ENCODE measurements around the gene THY1. TPM values are rescaled to one million over a fixed set of nuclear protein-coding genes. Genes with fewer than 3 reads are reported as not detected.
"Not testable (repeated sequence)": the region's sequence is repeated elsewhere in the genome, so short reads cannot be mapped to it uniquely, and the experiment has no call there.

The THY1 gene
- polyA plus RNA-seq (ENCODE audit: insufficient read length in 3 of 3): 10 to 100 TPM; 70.0 to 86.0 (median 75.2) TPM
- long read RNA-seq, donor 1, transcript THY1-201 (4 exons, 3,556 nt): major isoform, 12 of 31 reads
- long read RNA-seq, donor 1, transcript THY1-210 (1 exons, 2,427 nt): minor isoform, 7 of 31 reads
- long read RNA-seq, donor 1, partial matches to known transcripts: 12 of 31 reads
- long read RNA-seq, donor 1, other reads (novel, unspliced or antisense): 0 of 31 reads
- long read RNA-seq, donor 2, transcript THY1-201 (4 exons, 3,556 nt): major isoform, 15 of 35 reads
- long read RNA-seq, donor 2, partial matches to known transcripts: 16 of 35 reads
- long read RNA-seq, donor 2, other reads (novel, unspliced or antisense): 0 of 35 reads
- long read RNA-seq, donor 3, transcript THY1-210 (1 exons, 2,427 nt): minor isoform, 5 of 55 reads
- long read RNA-seq, donor 3, transcript THY1-201 (4 exons, 3,556 nt): major isoform, 41 of 55 reads
- long read RNA-seq, donor 3, partial matches to known transcripts: 8 of 55 reads
- long read RNA-seq, donor 3, other reads (novel, unspliced or antisense): 0 of 55 reads
- long read RNA-seq, donor 4, transcript THY1-201 (4 exons, 3,556 nt): major isoform, 24 of 27 reads
- long read RNA-seq, donor 4, partial matches to known transcripts: 0 of 27 reads
- long read RNA-seq, donor 4, other reads (novel, unspliced or antisense): 0 of 27 reads
- long read RNA-seq, donor 5: 0 reads
- long read RNA-seq, donor 6, transcript THY1-201 (4 exons, 3,556 nt): major isoform, 22 of 39 reads
- long read RNA-seq, donor 6, transcript THY1-210 (1 exons, 2,427 nt): minor isoform, 8 of 39 reads
- long read RNA-seq, donor 6, partial matches to known transcripts: 9 of 39 reads
- long read RNA-seq, donor 6, other reads (novel, unspliced or antisense): 0 of 39 reads
- long read RNA-seq, donor 7, transcript THY1-201 (4 exons, 3,556 nt): major isoform, 36 of 52 reads
- long read RNA-seq, donor 7, transcript THY1-210 (1 exons, 2,427 nt): minor isoform, 9 of 52 reads
- long read RNA-seq, donor 7, partial matches to known transcripts: 7 of 52 reads
- long read RNA-seq, donor 7, other reads (novel, unspliced or antisense): 0 of 52 reads
- long read RNA-seq, donor 8, transcript THY1-210 (1 exons, 2,427 nt): minor isoform, 6 of 56 reads
- long read RNA-seq, donor 8, transcript THY1-201 (4 exons, 3,556 nt): major isoform, 45 of 56 reads
- long read RNA-seq, donor 8, partial matches to known transcripts: 5 of 56 reads
- long read RNA-seq, donor 8, other reads (novel, unspliced or antisense): 0 of 56 reads
- long read RNA-seq, donor 9, transcript THY1-210 (1 exons, 2,427 nt): minor isoform, 10 of 28 reads
- long read RNA-seq, donor 9, transcript THY1-201 (4 exons, 3,556 nt): major isoform, 18 of 28 reads
- long read RNA-seq, donor 9, partial matches to known transcripts: 0 of 28 reads
- long read RNA-seq, donor 9, other reads (novel, unspliced or antisense): 0 of 28 reads
- long read RNA-seq, donor 10, transcript THY1-201 (4 exons, 3,556 nt): major isoform, 24 of 50 reads
- long read RNA-seq, donor 10, transcript THY1-210 (1 exons, 2,427 nt): minor isoform, 12 of 50 reads
- long read RNA-seq, donor 10, partial matches to known transcripts: 14 of 50 reads
- long read RNA-seq, donor 10, other reads (novel, unspliced or antisense): 0 of 50 reads
- long read RNA-seq, donor 11, transcript THY1-201 (4 exons, 3,556 nt): major isoform, 13 of 17 reads
- long read RNA-seq, donor 11, partial matches to known transcripts: 0 of 17 reads
- long read RNA-seq, donor 11, other reads (novel, unspliced or antisense): 0 of 17 reads
- long read RNA-seq, donor 12, transcript THY1-201 (4 exons, 3,556 nt): major isoform, 11 of 11 reads
- long read RNA-seq, donor 12, partial matches to known transcripts: 0 of 11 reads
- long read RNA-seq, donor 12, other reads (novel, unspliced or antisense): 0 of 11 reads
- long read RNA-seq, donor 13: 0 reads
- long read RNA-seq, donor 14, transcript THY1-201 (4 exons, 3,556 nt): major isoform, 20 of 23 reads
- long read RNA-seq, donor 14, partial matches to known transcripts: 0 of 23 reads
- long read RNA-seq, donor 14, other reads (novel, unspliced or antisense): 0 of 23 reads
- long read RNA-seq, donor 15, transcript THY1-201 (4 exons, 3,556 nt): major isoform, 13 of 17 reads
- long read RNA-seq, donor 15, partial matches to known transcripts: 0 of 17 reads
- long read RNA-seq, donor 15, other reads (novel, unspliced or antisense): 0 of 17 reads
- long read RNA-seq, donor 16, transcript THY1-210 (1 exons, 2,427 nt): minor isoform, 7 of 101 reads
- long read RNA-seq, donor 16, transcript THY1-201 (4 exons, 3,556 nt): major isoform, 77 of 101 reads
- long read RNA-seq, donor 16, partial matches to known transcripts: 16 of 101 reads
- long read RNA-seq, donor 16, other reads (novel, unspliced or antisense): 0 of 101 reads

- DNase-seq (ENCODE audit: extremely low read depth in 1 of 11, low read depth in 9 of 11, low spot score in 4 of 11): peak in 1 of 11 donors; percentile 35
Measured at GRCh38 chr11:119422809-119423508, at the start of gene THY1. THY1 (minus strand) TSS chr11:119423172; CDS start chr11:119420905, 2,267 bp downstream.

- no peak for DNase-seq (ENCODE audit: extremely low read depth in 1 of 11, low read depth in 9 of 11, low spot score in 4 of 11)
Measured at GRCh38 chr11:119472186-119472855, 49.3 kb upstream of the THY1 start.

- DNase-seq (ENCODE audit: extremely low read depth in 1 of 11, low read depth in 9 of 11, low spot score in 4 of 11): no peak
Measured at GRCh38 chr11:119471329-119471728, 48.4 kb upstream of the THY1 start.

GRCh38 chr11:119470317-119471291 lies 47.6 kb upstream of the THY1 start:
- DNase-seq (ENCODE audit: extremely low read depth in 1 of 11, low read depth in 9 of 11, low spot score in 4 of 11): no peak

- no peak for DNase-seq (ENCODE audit: extremely low read depth in 1 of 11, low read depth in 9 of 11, low spot score in 4 of 11)
Measured at GRCh38 chr11:119469506-119469905, 46.5 kb upstream of the THY1 start.

- DNase-seq (ENCODE audit: extremely low read depth in 1 of 11, low read depth in 9 of 11, low spot score in 4 of 11): no peak
Measured at GRCh38 chr11:119468511-119468910, 45.5 kb upstream of the THY1 start.

- no peak for DNase-seq (ENCODE audit: extremely low read depth in 1 of 11, low read depth in 9 of 11, low spot score in 4 of 11)
Measured at GRCh38 chr11:119461229-119461963, 38.4 kb upstream of the THY1 start.

GRCh38 chr11:119460582-119460981 lies 37.6 kb upstream of the THY1 start:
- DNase-seq (ENCODE audit: extremely low read depth in 1 of 11, low read depth in 9 of 11, low spot score in 4 of 11): peak in 1 of 11 donors; percentile 26

GRCh38 chr11:119460097-119460496 lies 37.1 kb upstream of the THY1 start:
- DNase-seq (ENCODE audit: extremely low read depth in 1 of 11, low read depth in 9 of 11, low spot score in 4 of 11): no peak

GRCh38 chr11:119459293-119459976 lies 36.5 kb upstream of the THY1 start:
- DNase-seq (ENCODE audit: extremely low read depth in 1 of 11, low read depth in 9 of 11, low spot score in 4 of 11): no peak

GRCh38 chr11:119455708-119456107 lies 32.7 kb upstream of the THY1 start:
- not testable (repeated sequence) for DNase-seq (ENCODE audit: extremely low read depth in 1 of 11, low read depth in 9 of 11, low spot score in 4 of 11)

GRCh38 chr11:119455241-119455640 lies 32.3 kb upstream of the THY1 start:
- not testable (repeated sequence) for DNase-seq (ENCODE audit: extremely low read depth in 1 of 11, low read depth in 9 of 11, low spot score in 4 of 11)

GRCh38 chr11:119453881-119454280 lies 30.9 kb upstream of the THY1 start:
- DNase-seq (ENCODE audit: extremely low read depth in 1 of 11, low read depth in 9 of 11, low spot score in 4 of 11): no peak
